HS-27A (cell line): ENCODE data around the gene UBXN7.
A peak's percentile ranks its signal among the peaks of the same experiment; 100 is the strongest.
"Not testable (repeated sequence)": the region's sequence is repeated elsewhere in the genome, so short reads cannot be mapped to it uniquely, and the experiment has no call there.

Experiments
- DNase-seq: peaks from one replicate; pipeline ENCODE4 v3.0.0-alpha.2; 2012; ENCODE audit warnings: low read depth, missing footprints

Gene UBXN7

GRCh38 chr3:196432137-196432879, at the start of gene UBXN7:
Gene UBXN7, minus strand, starts transcription at chr3:196432427. Its CDS starts 28 bp downstream, at chr3:196432399.
- peak; percentile 77 for DNase-seq

- no peak for DNase-seq
These were observed 45.5 kb upstream of the UBXN7 start for GRCh38 chr3:196477678-196478077.

- no peak for DNase-seq
These were observed 40.1 kb upstream of the UBXN7 start for GRCh38 chr3:196472286-196472685.

GRCh38 chr3:196471551-196471950, 39.3 kb upstream of the UBXN7 start:
- no peak for DNase-seq

- DNase-seq, result not testable (repeated sequence)
These were observed 38.0 kb upstream of the UBXN7 start for GRCh38 chr3:196470182-196470581.

- DNase-seq, result no peak
These were observed 31.6 kb upstream of the UBXN7 start for GRCh38 chr3:196463804-196464203.

GRCh38 chr3:196463478-196463756, 31.2 kb upstream of the UBXN7 start:
- no peak for DNase-seq

- not testable (repeated sequence) for DNase-seq
These were observed 30.7 kb upstream of the UBXN7 start for GRCh38 chr3:196462680-196463477.

- no peak for DNase-seq
These were observed 25.8 kb upstream of the UBXN7 start for GRCh38 chr3:196458063-196458462.

GRCh38 chr3:196457470-196457869, 25.2 kb upstream of the UBXN7 start:
- DNase-seq, result not testable (repeated sequence)

GRCh38 chr3:196454935-196455334, 22.7 kb upstream of the UBXN7 start:
- DNase-seq, result no peak

- not testable (repeated sequence) for DNase-seq
These were observed 13.2 kb upstream of the UBXN7 start for GRCh38 chr3:196445391-196445790.

- DNase-seq, result no peak
These were observed 12.3 kb upstream of the UBXN7 start for GRCh38 chr3:196444500-196444894.

- no peak for DNase-seq
These were observed 8.5 kb upstream of the UBXN7 start for GRCh38 chr3:196440696-196441095.

- no peak for DNase-seq
These were observed 7.9 kb upstream of the UBXN7 start for GRCh38 chr3:196440041-196440537.

GRCh38 chr3:196431181-196432136, 768 bp downstream of the UBXN7 start:
- no peak for DNase-seq

GRCh38 chr3:196428041-196428440, 4.2 kb downstream of the UBXN7 start:
- DNase-seq, result no peak

- not testable (repeated sequence) for DNase-seq
These were observed 7.8 kb downstream of the UBXN7 start for GRCh38 chr3:196424421-196424820.

GRCh38 chr3:196423044-196423781, 9.0 kb downstream of the UBXN7 start:
- no peak for DNase-seq

GRCh38 chr3:196421668-196422067, 10.6 kb downstream of the UBXN7 start:
- DNase-seq, result not testable (repeated sequence)

GRCh38 chr3:196419386-196419785, 12.8 kb downstream of the UBXN7 start:
- no peak for DNase-seq
